ENCODE measurements around the gene USP22.

DNA sequence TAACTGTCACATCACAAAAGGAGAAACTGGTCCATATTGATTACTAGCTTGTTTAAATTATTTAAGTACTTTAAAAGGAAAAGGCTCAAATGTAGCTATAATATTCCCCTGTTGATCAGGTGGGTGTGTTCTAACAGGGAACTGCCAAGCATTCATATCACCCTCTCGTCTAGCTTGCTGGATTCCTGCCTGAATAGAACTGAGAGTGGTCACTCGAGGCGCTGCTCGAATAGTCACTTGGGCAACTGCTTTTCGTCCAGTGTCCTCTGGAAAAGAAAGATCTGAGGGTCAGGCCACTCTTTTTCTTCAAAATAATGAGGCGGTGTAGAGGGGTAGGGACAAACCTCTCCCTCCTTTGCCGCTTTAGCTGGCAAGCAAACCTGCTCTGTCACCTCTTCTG lies 36.4 kb upstream of the USP22 start:
- TF ChIP-seq, protein P1, sequence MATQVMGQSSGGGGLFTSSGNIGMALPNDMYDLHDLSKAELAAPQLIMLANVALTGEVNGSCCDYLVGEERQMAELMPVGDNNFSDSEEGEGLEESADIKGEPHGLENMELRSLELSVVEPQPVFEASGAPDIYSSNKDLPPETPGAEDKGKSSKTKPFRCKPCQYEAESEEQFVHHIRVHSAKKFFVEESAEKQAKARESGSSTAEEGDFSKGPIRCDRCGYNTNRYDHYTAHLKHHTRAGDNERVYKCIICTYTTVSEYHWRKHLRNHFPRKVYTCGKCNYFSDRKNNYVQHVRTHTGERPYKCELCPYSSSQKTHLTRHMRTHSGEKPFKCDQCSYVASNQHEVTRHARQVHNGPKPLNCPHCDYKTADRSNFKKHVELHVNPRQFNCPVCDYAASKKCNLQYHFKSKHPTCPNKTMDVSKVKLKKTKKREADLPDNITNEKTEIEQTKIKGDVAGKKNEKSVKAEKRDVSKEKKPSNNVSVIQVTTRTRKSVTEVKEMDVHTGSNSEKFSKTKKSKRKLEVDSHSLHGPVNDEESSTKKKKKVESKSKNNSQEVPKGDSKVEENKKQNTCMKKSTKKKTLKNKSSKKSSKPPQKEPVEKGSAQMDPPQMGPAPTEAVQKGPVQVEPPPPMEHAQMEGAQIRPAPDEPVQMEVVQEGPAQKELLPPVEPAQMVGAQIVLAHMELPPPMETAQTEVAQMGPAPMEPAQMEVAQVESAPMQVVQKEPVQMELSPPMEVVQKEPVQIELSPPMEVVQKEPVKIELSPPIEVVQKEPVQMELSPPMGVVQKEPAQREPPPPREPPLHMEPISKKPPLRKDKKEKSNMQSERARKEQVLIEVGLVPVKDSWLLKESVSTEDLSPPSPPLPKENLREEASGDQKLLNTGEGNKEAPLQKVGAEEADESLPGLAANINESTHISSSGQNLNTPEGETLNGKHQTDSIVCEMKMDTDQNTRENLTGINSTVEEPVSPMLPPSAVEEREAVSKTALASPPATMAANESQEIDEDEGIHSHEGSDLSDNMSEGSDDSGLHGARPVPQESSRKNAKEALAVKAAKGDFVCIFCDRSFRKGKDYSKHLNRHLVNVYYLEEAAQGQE (IDR thresholded peaks at IDR 0.05; ENCODE audit: insufficient read depth in 1 of 2, low read depth in 2 of 2, low read length in 1 of 2) = no peak
- TF ChIP-seq, protein P2, sequence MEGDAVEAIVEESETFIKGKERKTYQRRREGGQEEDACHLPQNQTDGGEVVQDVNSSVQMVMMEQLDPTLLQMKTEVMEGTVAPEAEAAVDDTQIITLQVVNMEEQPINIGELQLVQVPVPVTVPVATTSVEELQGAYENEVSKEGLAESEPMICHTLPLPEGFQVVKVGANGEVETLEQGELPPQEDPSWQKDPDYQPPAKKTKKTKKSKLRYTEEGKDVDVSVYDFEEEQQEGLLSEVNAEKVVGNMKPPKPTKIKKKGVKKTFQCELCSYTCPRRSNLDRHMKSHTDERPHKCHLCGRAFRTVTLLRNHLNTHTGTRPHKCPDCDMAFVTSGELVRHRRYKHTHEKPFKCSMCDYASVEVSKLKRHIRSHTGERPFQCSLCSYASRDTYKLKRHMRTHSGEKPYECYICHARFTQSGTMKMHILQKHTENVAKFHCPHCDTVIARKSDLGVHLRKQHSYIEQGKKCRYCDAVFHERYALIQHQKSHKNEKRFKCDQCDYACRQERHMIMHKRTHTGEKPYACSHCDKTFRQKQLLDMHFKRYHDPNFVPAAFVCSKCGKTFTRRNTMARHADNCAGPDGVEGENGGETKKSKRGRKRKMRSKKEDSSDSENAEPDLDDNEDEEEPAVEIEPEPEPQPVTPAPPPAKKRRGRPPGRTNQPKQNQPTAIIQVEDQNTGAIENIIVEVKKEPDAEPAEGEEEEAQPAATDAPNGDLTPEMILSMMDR (IDR thresholded peaks at IDR 0.05) = no peak
- TF ChIP-seq TCF7L2 (IDR thresholded peaks at IDR 0.05; ENCODE audit: low read depth, low read length) = no peak
- no peak for TF ChIP-seq POLR2AphosphoS5 (IDR thresholded peaks at IDR 0.05; ENCODE audit: low read depth, low read length)
